ENCODE results near the gene NBAS.

The NBAS gene

GRCh38 chr2:15187702-15188101 is 373.4 kb downstream of the NBAS start:
- Histone ChIP-seq H3F3A (ENCODE audit: insufficient read depth) (no peaks in the 10 kb centered on the region), H3K4me2 (ENCODE audit: low read depth, low read length, poor library complexity, severe bottlenecking) (no peak overlapping the region), H3K79me2 (ENCODE audit: insufficient read depth, low read length) (no peaks in the 10 kb centered on the region), H4K20me1 (ENCODE audit: low read depth, low read length) (no peaks in the 10 kb centered on the region), H2AFZ (ENCODE audit: low read depth, low read length, severe bottlenecking) (no peak overlapping the region), H3K4me3 (ENCODE audit: insufficient read depth, low read length, poor library complexity, severe bottlenecking) (no peak overlapping the region), H3K36me3 (ENCODE audit: low read length) (no peaks in the 10 kb centered on the region), H3K9me3 (ENCODE audit: insufficient read depth, low read length) (no peaks in the 10 kb centered on the region), H3K27me3 (ENCODE audit: low read length) (no peaks in the 10 kb centered on the region), H3K9ac (ENCODE audit: low read length) (no peak overlapping the region), H3K27ac (ENCODE audit: low read depth, low read length) (no peak overlapping the region), H3K9me2 (replicated peaks; ENCODE audit: insufficient read depth, low read length) (no peaks in the 10 kb centered on the region)
- TF ChIP-seq EZH2phosphoT487 (conservative IDR thresholded peaks at IDR 0.05; ENCODE audit: low read length) = no peak
- no peak for TF ChIP-seq CTCF (IDR thresholded peaks at IDR 0.05; ENCODE audit: insufficient read depth, low read length, poor library complexity, severe bottlenecking)

GRCh38 chr2:15186118-15186517 is 375.0 kb downstream of the NBAS start:
- Histone ChIP-seq H3K27me3 (ENCODE audit: low read length) (no peaks in the 10 kb centered on the region), H3F3A (ENCODE audit: insufficient read depth) (no peaks in the 10 kb centered on the region), H3K9me3 (ENCODE audit: insufficient read depth, low read length) (no peaks in the 10 kb centered on the region), H3K9me2 (replicated peaks; ENCODE audit: insufficient read depth, low read length) (no peaks in the 10 kb centered on the region), H3K36me3 (ENCODE audit: low read length) (no peaks in the 10 kb centered on the region), H3K9ac (ENCODE audit: low read length) (no peak overlapping the region), H2AFZ (ENCODE audit: low read depth, low read length, severe bottlenecking) (no peak overlapping the region), H3K4me3 (ENCODE audit: insufficient read depth, low read length, poor library complexity, severe bottlenecking) (no peak overlapping the region), H3K27ac (ENCODE audit: low read depth, low read length) (no peak overlapping the region), H3K4me2 (ENCODE audit: low read depth, low read length, poor library complexity, severe bottlenecking) (no peak overlapping the region), H4K20me1 (ENCODE audit: low read depth, low read length) (no peaks in the 10 kb centered on the region), H3K79me2 (ENCODE audit: insufficient read depth, low read length) (no peaks in the 10 kb centered on the region)
- TF ChIP-seq CTCF (IDR thresholded peaks at IDR 0.05; ENCODE audit: insufficient read depth, low read length, poor library complexity, severe bottlenecking) (no peak), EZH2phosphoT487 (conservative IDR thresholded peaks at IDR 0.05; ENCODE audit: low read length) (no peak)

GRCh38 chr2:15184491-15184890 is 376.6 kb downstream of the NBAS start:
- TF ChIP-seq CTCF (IDR thresholded peaks at IDR 0.05; ENCODE audit: insufficient read depth, low read length, poor library complexity, severe bottlenecking) (no peak), EZH2phosphoT487 (conservative IDR thresholded peaks at IDR 0.05; ENCODE audit: low read length) (no peak)
- no peak overlapping the region for H3K4me2 ChIP-seq (ENCODE audit: low read depth, low read length, poor library complexity, severe bottlenecking)

More at GRCh38 chr2:15184491-15184890, 376.6 kb downstream of the NBAS start:
- H3K9me3 ChIP-seq (ENCODE audit: insufficient read depth, low read length) = no peaks in the 10 kb centered on the region
- no peak overlapping the region for H3K4me3 ChIP-seq (ENCODE audit: insufficient read depth, low read length, poor library complexity, severe bottlenecking)
- no peak overlapping the region for H2AFZ ChIP-seq (ENCODE audit: low read depth, low read length, severe bottlenecking)
- H3K27me3 ChIP-seq (ENCODE audit: low read length) = no peaks in the 10 kb centered on the region
- no peaks in the 10 kb centered on the region for H3K36me3 ChIP-seq (ENCODE audit: low read length)
- H3K79me2 ChIP-seq (ENCODE audit: insufficient read depth, low read length) = no peaks in the 10 kb centered on the region
- H3K9me2 ChIP-seq (replicated peaks; ENCODE audit: insufficient read depth, low read length) = no peaks in the 10 kb centered on the region
- no peaks in the 10 kb centered on the region for H3F3A ChIP-seq (ENCODE audit: insufficient read depth)
- no peak overlapping the region for H3K27ac ChIP-seq (ENCODE audit: low read depth, low read length)
- H3K9ac ChIP-seq (ENCODE audit: low read length) = no peak overlapping the region
- no peaks in the 10 kb centered on the region for H4K20me1 ChIP-seq (ENCODE audit: low read depth, low read length)

All from SU-DHL-6 (cell line).